NCI-H69 (cell line): Measurements from ENCODE around the gene STS.
A peak's percentile ranks its signal among the peaks of the same experiment; 100 is the strongest.

Source experiments
- DNase-seq: peaks from one replicate; lab custom pipeline; 2025; lab: John Stamatoyannopoulos, UW

Gene STS

GRCh38 chrX:7179446-7179845 lies 31.9 kb downstream of the STS start:
- no peak for DNase-seq

GRCh38 chrX:7184816-7185215 lies 37.3 kb downstream of the STS start:
- no peak for DNase-seq

- DNase-seq = no peak
Observed at GRCh38 chrX:7188672-7189071, 41.2 kb downstream of the STS start.

- peak; percentile 61 for DNase-seq
Observed at GRCh38 chrX:7190157-7190556, 42.6 kb downstream of the STS start.

GRCh38 chrX:7191681-7192110 lies 44.2 kb downstream of the STS start:
- peak; percentile 51 for DNase-seq

GRCh38 chrX:7192871-7193270 lies 45.4 kb downstream of the STS start:
- no peak for DNase-seq

GRCh38 chrX:7194606-7195005 lies 47.1 kb downstream of the STS start:
- DNase-seq = no peak
